HG02798 (cell line): ENCODE data around the gene IL4R.
"Not testable (repeated sequence)": the region's sequence is repeated elsewhere in the genome, so short reads cannot be mapped to it uniquely, and the experiment has no call there.

Experiments used
- ATAC-seq: cut with Tn5 transposase; IDR thresholded peaks from one replicate; pipeline ENCODE4 v1.9.1; 2021; ENCODE audit warnings: mild to moderate bottlenecking; ENCODE audit not compliant: unreplicated experiment, poor library complexity

IL4R gene

GRCh38 chr16:27326251-27326650, 12.5 kb downstream of the IL4R start:
- no peak for ATAC-seq

GRCh38 chr16:27326738-27327585, 13.2 kb downstream of the IL4R start:
- no peak for ATAC-seq

GRCh38 chr16:27327586-27327915, 13.8 kb downstream of the IL4R start:
- ATAC-seq: no peak

- ATAC-seq: no peak
Observed at GRCh38 chr16:27328937-27329336, 15.2 kb downstream of the IL4R start.

GRCh38 chr16:27329376-27330079, 15.8 kb downstream of the IL4R start:
- not testable (repeated sequence) for ATAC-seq

- ATAC-seq: no peak
Observed at GRCh38 chr16:27330542-27330941, 16.8 kb downstream of the IL4R start.

GRCh38 chr16:27332105-27332504, 18.3 kb downstream of the IL4R start:
- no peak for ATAC-seq

- no peak for ATAC-seq
Observed at GRCh38 chr16:27333104-27333503, 19.3 kb downstream of the IL4R start.

GRCh38 chr16:27333549-27333948, 19.8 kb downstream of the IL4R start:
- ATAC-seq: no peak

GRCh38 chr16:27334192-27334764, 20.5 kb downstream of the IL4R start:
- ATAC-seq: no peak

GRCh38 chr16:27334838-27335237, 21.1 kb downstream of the IL4R start:
- ATAC-seq: no peak

- ATAC-seq: no peak
Observed at GRCh38 chr16:27335349-27336053, 21.7 kb downstream of the IL4R start.

GRCh38 chr16:27337024-27337423, 23.2 kb downstream of the IL4R start:
- ATAC-seq: no peak

- ATAC-seq: no peak
Observed at GRCh38 chr16:27339180-27339579, 25.4 kb downstream of the IL4R start.

GRCh38 chr16:27340654-27341053, 26.9 kb downstream of the IL4R start:
- no peak for ATAC-seq

- no peak for ATAC-seq
Observed at GRCh38 chr16:27341549-27341948, 27.8 kb downstream of the IL4R start.

- no peak for ATAC-seq
Observed at GRCh38 chr16:27341971-27342370, 28.2 kb downstream of the IL4R start.

GRCh38 chr16:27344721-27345120, 30.9 kb downstream of the IL4R start:
- ATAC-seq: no peak

- ATAC-seq: no peak
Observed at GRCh38 chr16:27345201-27345600, 31.4 kb downstream of the IL4R start.

- no peak for ATAC-seq
Observed at GRCh38 chr16:27346819-27347218, 33.0 kb downstream of the IL4R start.
